ENCODE results near the gene PMS1. TPM values are rescaled to one million over a fixed set of nuclear protein-coding genes. Genes with fewer than 3 reads are reported as not detected.
A peak's percentile ranks its signal among the peaks of the same experiment; 100 is the strongest.

Gene PMS1
- total RNA-seq, 1 donor from 2014 or later, result 55.9 TPM

GRCh38 chr2:189854940-189855339, 70.7 kb downstream of the PMS1 start:
- Mint-ChIP-seq H3K4me1 (ENCODE audit: low read depth) (peaks cover 10% of the 10 kb centered on the region), H3K9me3 (no peaks in the 10 kb centered on the region), H3K4me3 (no peak overlapping the region), H3K36me3 (ENCODE audit: low read depth) (peaks cover 21% of the 10 kb centered on the region), H3K27me3 (ENCODE audit: insufficient read depth) (peaks cover 1% of the 10 kb centered on the region), H3K27ac (peak overlapping the region; percentile 4)
- no peak for DNase-seq (ENCODE audit: low spot score)
- intact Hi-C loops (cut with micrococcal nuclease), result no loop called here

DNA sequence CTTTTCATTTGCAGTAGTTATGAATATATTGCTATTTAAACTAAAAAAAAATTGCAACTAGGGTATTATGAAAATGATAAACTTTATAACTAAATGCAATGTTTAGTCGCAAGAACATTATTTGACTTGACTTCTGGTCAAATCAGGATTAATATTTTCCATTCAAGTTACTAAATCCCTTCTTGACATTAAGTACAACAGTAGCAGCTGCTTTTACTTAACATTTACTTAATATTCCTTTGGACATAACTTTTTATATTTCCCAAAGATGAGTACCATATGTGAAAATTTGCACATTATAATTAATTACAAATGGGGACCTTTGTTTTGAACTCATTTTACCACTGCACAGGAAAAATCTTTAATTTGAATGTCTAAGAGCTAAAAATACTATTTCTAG, 74.0 kb downstream of the PMS1 start:
- Mint-ChIP-seq H3K9me3 (peaks cover 5% of the 10 kb centered on the region), H3K27ac (no peak overlapping the region), H3K4me3 (no peak overlapping the region), H3K36me3 (ENCODE audit: low read depth) (peaks cover 26% of the 10 kb centered on the region), H3K4me1 (ENCODE audit: low read depth) (peaks cover 10% of the 10 kb centered on the region), H3K27me3 (ENCODE audit: insufficient read depth) (peaks cover 1% of the 10 kb centered on the region)
- intact Hi-C loops (cut with micrococcal nuclease), result no loop called here
- no peak for DNase-seq (ENCODE audit: low spot score)

DNA sequence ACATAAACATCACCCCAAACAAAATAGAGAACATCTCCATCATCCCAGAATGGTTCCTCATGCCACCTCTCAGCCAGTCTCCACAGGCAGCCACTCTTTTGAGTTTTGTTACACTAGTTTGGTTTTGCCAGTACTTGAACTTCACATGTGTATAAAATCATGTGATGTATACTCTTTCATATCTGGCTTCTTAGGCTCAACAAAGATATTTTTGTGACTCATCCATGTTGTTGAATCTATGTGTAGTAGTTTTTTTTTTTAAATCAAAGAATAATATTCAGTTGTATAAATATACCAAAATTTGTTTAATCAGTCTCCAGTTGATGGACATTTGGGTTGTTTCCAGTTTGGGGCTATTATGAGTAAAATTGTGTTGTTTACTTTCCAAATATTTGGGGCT, 75.9 kb downstream of the PMS1 start:
- H3K27me3 Mint-ChIP-seq (ENCODE audit: insufficient read depth), result peaks cover 1% of the 10 kb centered on the region
- H3K36me3 Mint-ChIP-seq (ENCODE audit: low read depth), result peaks cover 22% of the 10 kb centered on the region
- peaks cover 5% of the 10 kb centered on the region for H3K9me3 Mint-ChIP-seq
- intact Hi-C loops (cut with micrococcal nuclease), result loop anchor here (5.0 kb wide), 1 partner anchor 1097 kb away; no protein-coding TSS in a partner anchor
- peaks cover 1% of the 10 kb centered on the region for H3K4me1 Mint-ChIP-seq (ENCODE audit: low read depth)
- no peak overlapping the region for H3K27ac Mint-ChIP-seq
- DNase-seq (ENCODE audit: low spot score), result no peak
- H3K4me3 Mint-ChIP-seq, result no peak overlapping the region

DNA sequence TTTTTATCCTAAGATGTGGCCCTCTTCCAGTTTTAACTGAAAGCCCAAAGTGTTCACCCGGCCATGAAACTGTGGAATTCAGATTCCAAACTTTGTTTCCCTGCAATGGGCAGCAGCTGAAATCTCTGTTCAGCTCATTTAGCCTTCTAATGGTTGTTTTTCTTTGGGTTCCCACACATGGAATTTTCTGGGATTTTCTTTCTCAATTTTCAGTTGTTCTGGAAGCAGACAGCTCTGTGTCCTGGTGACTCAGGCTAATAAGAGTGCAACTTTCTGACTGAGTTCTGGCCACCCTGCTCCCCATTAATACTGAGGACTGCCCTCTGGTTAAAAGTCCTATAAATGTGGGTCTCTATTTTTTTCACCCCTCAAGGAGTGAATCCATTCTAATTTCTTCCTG, 78.5 kb downstream of the PMS1 start:
- Mint-ChIP-seq H3K27me3 (ENCODE audit: insufficient read depth) (no peaks in the 10 kb centered on the region), H3K4me1 (ENCODE audit: low read depth) (no peaks in the 10 kb centered on the region), H3K27ac (no peak overlapping the region), H3K36me3 (ENCODE audit: low read depth) (peaks cover 20% of the 10 kb centered on the region), H3K4me3 (no peak overlapping the region), H3K9me3 (peaks cover 5% of the 10 kb centered on the region)
- no peak for DNase-seq (ENCODE audit: low spot score)
- intact Hi-C loops (cut with micrococcal nuclease), result loop anchor here (5.0 kb wide), 1 partner anchor 1095 kb away; no protein-coding TSS in a partner anchor

GRCh38 chr2:189865826-189866225, 81.6 kb downstream of the PMS1 start:
- intact Hi-C loops (cut with micrococcal nuclease), result no loop called here
- DNase-seq (ENCODE audit: low spot score), result no peak
- Mint-ChIP-seq H3K27ac (no peak overlapping the region), H3K9me3 (peaks cover 5% of the 10 kb centered on the region), H3K4me3 (no peak overlapping the region), H3K36me3 (ENCODE audit: low read depth) (peaks cover 14% of the 10 kb centered on the region), H3K4me1 (ENCODE audit: low read depth) (no peaks in the 10 kb centered on the region), H3K27me3 (ENCODE audit: insufficient read depth) (no peaks in the 10 kb centered on the region)

DNA sequence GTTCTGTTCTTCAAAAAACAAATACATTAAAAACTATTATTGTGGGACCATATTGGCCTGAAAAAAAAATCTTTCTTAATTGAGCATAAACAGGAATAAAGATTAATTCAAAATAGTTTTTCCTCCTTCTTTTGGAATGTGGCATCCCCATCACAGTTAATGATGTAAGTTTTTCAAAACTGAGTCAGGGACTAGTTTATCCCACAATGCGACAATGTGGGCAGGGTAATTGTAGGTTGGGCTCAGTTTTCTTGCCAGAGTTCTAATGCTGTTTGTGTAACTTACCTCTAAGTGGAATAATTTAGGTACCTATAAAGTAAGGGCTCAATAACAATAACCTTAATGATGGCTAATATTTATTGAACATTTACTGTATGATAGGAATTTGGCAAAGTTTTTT, 82.0 kb downstream of the PMS1 start:
- Mint-ChIP-seq H3K27me3 (ENCODE audit: insufficient read depth) (no peaks in the 10 kb centered on the region), H3K36me3 (ENCODE audit: low read depth) (peaks cover 14% of the 10 kb centered on the region), H3K4me3 (no peak overlapping the region), H3K27ac (no peak overlapping the region), H3K4me1 (ENCODE audit: low read depth) (no peaks in the 10 kb centered on the region), H3K9me3 (peaks cover 5% of the 10 kb centered on the region)
- intact Hi-C loops (cut with micrococcal nuclease), result no loop called here
- no peak for DNase-seq (ENCODE audit: low spot score)

DNA sequence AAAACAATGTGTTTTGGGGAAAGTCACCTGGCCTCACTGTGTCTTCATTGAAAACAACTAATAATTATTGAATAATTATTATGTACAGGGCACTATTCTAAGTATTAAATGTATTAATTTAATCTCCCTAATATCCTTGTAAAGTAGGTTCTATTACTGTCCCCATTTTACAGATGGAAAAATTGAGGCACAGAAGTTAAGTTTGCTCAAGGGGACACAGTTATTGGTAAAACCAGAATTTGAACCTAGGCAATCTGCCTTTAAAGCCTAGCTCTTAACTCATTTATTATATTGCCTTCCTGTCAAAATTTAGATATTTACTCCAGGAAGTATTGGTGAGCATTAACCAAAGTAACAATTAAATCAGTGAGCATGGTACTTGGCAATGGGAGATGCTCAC, 84.6 kb downstream of the PMS1 start:
- intact Hi-C loops (cut with micrococcal nuclease), result no loop called here
- Mint-ChIP-seq H3K36me3 (ENCODE audit: low read depth) (peaks cover 9% of the 10 kb centered on the region), H3K4me1 (ENCODE audit: low read depth) (no peaks in the 10 kb centered on the region), H3K9me3 (no peaks in the 10 kb centered on the region), H3K27ac (no peak overlapping the region), H3K4me3 (no peak overlapping the region), H3K27me3 (ENCODE audit: insufficient read depth) (no peaks in the 10 kb centered on the region)
- DNase-seq (ENCODE audit: low spot score), result no peak

DNA sequence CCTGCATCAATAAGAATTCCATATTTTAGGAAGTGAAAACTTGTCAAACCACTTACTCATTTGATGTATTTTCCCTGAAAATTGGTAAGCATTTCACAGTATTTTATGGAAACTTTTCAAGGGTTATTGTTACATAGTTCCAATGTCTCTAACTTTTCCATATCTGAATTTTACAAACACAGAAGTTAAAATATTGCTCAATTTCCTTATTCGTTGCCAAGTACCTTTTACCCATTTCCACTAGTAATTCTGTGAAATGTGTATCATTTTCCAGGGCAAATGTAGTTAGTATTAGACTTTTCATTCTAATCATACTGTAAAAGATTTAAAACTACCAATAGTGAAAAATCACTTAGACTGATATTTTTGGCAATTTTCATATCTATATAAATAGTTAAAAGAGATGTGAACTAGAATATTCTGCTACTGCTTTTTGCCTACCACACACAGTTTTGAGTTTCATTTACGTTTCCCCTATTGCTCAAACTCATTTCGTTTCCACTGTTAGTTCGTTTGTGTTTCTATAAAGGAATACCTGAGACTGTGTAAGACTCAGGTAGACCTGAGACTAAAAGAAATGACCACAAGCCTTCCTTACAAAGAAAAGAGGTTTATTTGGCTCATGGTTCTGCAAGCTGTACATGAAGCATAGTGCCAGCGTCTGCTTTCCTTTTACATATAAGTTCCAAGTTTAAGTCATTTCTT, 86.3 kb downstream of the PMS1 start:
- Mint-ChIP-seq H3K9me3 (peaks cover 6% of the 10 kb centered on the region), H3K27ac (no peak overlapping the region), H3K4me3 (no peak overlapping the region), H3K4me1 (ENCODE audit: low read depth) (peaks cover 16% of the 10 kb centered on the region), H3K27me3 (ENCODE audit: insufficient read depth) (no peaks in the 10 kb centered on the region), H3K36me3 (ENCODE audit: low read depth) (peaks cover 18% of the 10 kb centered on the region)
- no peak for DNase-seq (ENCODE audit: low spot score)
- intact Hi-C loops (cut with micrococcal nuclease), result no loop called here

- H3K36me3 Mint-ChIP-seq (ENCODE audit: low read depth), result peaks cover 31% of the 10 kb centered on the region
- no peak for DNase-seq (ENCODE audit: low spot score)
- H3K9me3 Mint-ChIP-seq, result peaks cover 9% of the 10 kb centered on the region
- no peaks in the 10 kb centered on the region for H3K27me3 Mint-ChIP-seq (ENCODE audit: insufficient read depth)
- H3K27ac Mint-ChIP-seq, result no peak overlapping the region
- intact Hi-C loops (cut with micrococcal nuclease), result no loop called here
- no peak overlapping the region for H3K4me3 Mint-ChIP-seq
- peaks cover 16% of the 10 kb centered on the region for H3K4me1 Mint-ChIP-seq (ENCODE audit: low read depth)
Measured at GRCh38 chr2:189873696-189874095, 89.4 kb downstream of the PMS1 start.

DNA sequence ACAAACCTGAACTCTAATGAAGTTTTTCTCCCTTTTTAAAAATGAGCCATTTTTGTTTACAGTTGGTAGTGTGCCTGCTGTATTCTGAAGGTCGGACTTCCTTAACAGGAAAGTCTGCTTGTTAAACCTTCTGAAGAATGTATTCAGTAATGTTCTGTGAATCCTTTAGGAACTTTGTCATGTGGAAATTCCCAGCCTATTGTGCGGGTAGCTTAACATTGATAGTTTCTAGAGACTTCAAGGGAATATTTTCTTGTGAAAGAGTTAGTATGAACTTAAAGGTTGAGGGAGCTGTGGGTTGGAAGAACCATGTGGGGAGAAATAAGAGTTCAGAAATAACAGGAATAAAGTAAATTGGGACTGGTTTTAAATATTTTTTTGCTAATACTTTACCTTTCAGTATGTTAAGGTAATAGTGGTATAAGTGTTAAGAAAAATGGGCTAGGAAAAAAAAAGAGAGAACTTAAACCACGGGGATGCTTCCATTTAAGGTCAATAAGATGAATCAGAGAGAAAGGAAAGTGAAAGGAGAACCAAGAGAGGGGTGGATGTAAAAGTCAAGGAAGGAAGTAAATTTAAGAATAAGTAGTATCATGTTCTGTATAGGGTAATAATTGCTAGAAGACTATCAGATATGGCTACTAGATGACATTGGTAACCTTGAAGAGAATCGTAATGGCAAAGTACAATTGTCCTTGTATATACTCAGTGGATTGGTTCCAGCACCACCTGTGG, 90.5 kb downstream of the PMS1 start:
- Mint-ChIP-seq H3K9me3 (peaks cover 9% of the 10 kb centered on the region), H3K4me3 (no peak overlapping the region), H3K36me3 (ENCODE audit: low read depth) (peaks cover 29% of the 10 kb centered on the region), H3K4me1 (ENCODE audit: low read depth) (peaks cover 16% of the 10 kb centered on the region), H3K27me3 (ENCODE audit: insufficient read depth) (no peaks in the 10 kb centered on the region), H3K27ac (no peak overlapping the region)
- no peak for DNase-seq (ENCODE audit: low spot score)
- intact Hi-C loops (cut with micrococcal nuclease), result no loop called here

GRCh38 chr2:189876271-189876670, 92.0 kb downstream of the PMS1 start:
- no peak for DNase-seq (ENCODE audit: low spot score)
- H3K27me3 Mint-ChIP-seq (ENCODE audit: insufficient read depth), result no peaks in the 10 kb centered on the region
- intact Hi-C loops (cut with micrococcal nuclease), result no loop called here
- H3K9me3 Mint-ChIP-seq, result peaks cover 9% of the 10 kb centered on the region
- H3K36me3 Mint-ChIP-seq (ENCODE audit: low read depth), result peaks cover 29% of the 10 kb centered on the region
- peaks cover 16% of the 10 kb centered on the region for H3K4me1 Mint-ChIP-seq (ENCODE audit: low read depth)
- H3K4me3 Mint-ChIP-seq, result no peak overlapping the region
- no peak overlapping the region for H3K27ac Mint-ChIP-seq

- intact Hi-C loops (cut with micrococcal nuclease), result no loop called here
- H3K4me3 Mint-ChIP-seq, result no peak overlapping the region
- peaks cover 20% of the 10 kb centered on the region for H3K36me3 Mint-ChIP-seq (ENCODE audit: low read depth)
- DNase-seq (ENCODE audit: low spot score), result no peak
- H3K27ac Mint-ChIP-seq, result no peak overlapping the region
- peaks cover 8% of the 10 kb centered on the region for H3K4me1 Mint-ChIP-seq (ENCODE audit: low read depth)
- H3K9me3 Mint-ChIP-seq, result peaks cover 9% of the 10 kb centered on the region
- peaks cover 2% of the 10 kb centered on the region for H3K27me3 Mint-ChIP-seq (ENCODE audit: insufficient read depth)
Measured at GRCh38 chr2:189879716-189880081, 95.4 kb downstream of the PMS1 start.

- DNase-seq (ENCODE audit: low spot score), result no peak
- peaks cover 13% of the 10 kb centered on the region for H3K36me3 Mint-ChIP-seq (ENCODE audit: low read depth)
- peaks cover 3% of the 10 kb centered on the region for H3K9me3 Mint-ChIP-seq
- H3K4me1 Mint-ChIP-seq (ENCODE audit: low read depth), result peaks cover under 1% of the 10 kb centered on the region
- peaks cover 2% of the 10 kb centered on the region for H3K27me3 Mint-ChIP-seq (ENCODE audit: insufficient read depth)
- H3K4me3 Mint-ChIP-seq, result no peak overlapping the region
- no peak overlapping the region for H3K27ac Mint-ChIP-seq
- intact Hi-C loops (cut with micrococcal nuclease), result no loop called here
Measured at GRCh38 chr2:189880429-189880828, 96.2 kb downstream of the PMS1 start.
